Colonic mucosa (tissue), 4 donors: ENCODE data around the gene CACNB4. TPM values are rescaled to one million over a fixed set of nuclear protein-coding genes. Genes with fewer than 3 reads are reported as not detected.
"Not testable (repeated sequence)": the region's sequence is repeated elsewhere in the genome, so short reads cannot be mapped to it uniquely, and the experiment has no call there.

Source experiments
- DNase-seq: peaks from one replicate; pipeline ENCODE4 v3.0.0-alpha.2; 2020
- H3K27ac ChIP-seq: fragments of 200-600 bp; one replicate; pipeline ENCODE4 v1.8.0; 2021
- H3K27me3 ChIP-seq: fragments of 200-600 bp; one replicate; pipeline ENCODE4 v1.8.0; 2021
- H3K36me3 ChIP-seq: fragments of 200-600 bp; one replicate; pipeline ENCODE4 v1.8.0; 2021
- H3K4me1 ChIP-seq: fragments of 200-600 bp; one replicate; pipeline ENCODE4 v1.8.0; 2021; ENCODE audit warnings: mild to moderate bottlenecking
- H3K4me3 ChIP-seq: fragments of 200-600 bp; one replicate; pipeline ENCODE4 v1.8.0; 2021
- H3K9ac ChIP-seq, 2 donors: one replicate each; pipeline ENCODE4 v1.7.0; 2013; ENCODE audit warnings: control low read depth in 2 of 2, low read depth in 2 of 2, low read length in 2 of 2
- H3K9me3 ChIP-seq: fragments of 200-600 bp; one replicate; pipeline ENCODE4 v1.8.0; 2021
- intact Hi-C: fragments of 100-400 bp; cut with DNase I; formaldehyde crosslinking; loops from one replicate; pipeline ENCODE4 v1.14.1; 2022
- total RNA-seq, 2 donors: library from RNA; stranded (reverse); fragmentation: NEBNext Ultra II Directional in 1 of 2; extraction: Animal tissue kit (Norgen Biotek cat#: 25700) in 1 of 2; gene quantifications; one replicate each; pipeline ENCODE4 v1.2.1, GENCODE V29; 2021
- TF ChIP-seq, protein P1 (sequence below): fragments of 200-600 bp; IDR thresholded peaks from one replicate; pipeline ENCODE4 v1.8.0; 2022; ENCODE audit warnings: antibody characterized with exemption, mild to moderate bottlenecking
- donor health status: healthy.
- donor health status: DM: no; HTN: no; CAD: no.
- donor health status: DM: no; HTN: no; CAD: no.

Gene CACNB4
- total RNA-seq, 2 donors from 2014 or later = 0.44 to 1.0 TPM

- Histone ChIP-seq H3K36me3 (no peaks in the 10 kb centered on the region), H3K27me3 (no peaks in the 10 kb centered on the region), H3K9me3 (no peaks in the 10 kb centered on the region), H3K27ac (no peak overlapping the region), H3K9ac (no peak overlapping the region), H3K4me3 (no peak overlapping the region), H3K4me1 (no peaks in the 10 kb centered on the region)
- TF ChIP-seq, protein P1, sequence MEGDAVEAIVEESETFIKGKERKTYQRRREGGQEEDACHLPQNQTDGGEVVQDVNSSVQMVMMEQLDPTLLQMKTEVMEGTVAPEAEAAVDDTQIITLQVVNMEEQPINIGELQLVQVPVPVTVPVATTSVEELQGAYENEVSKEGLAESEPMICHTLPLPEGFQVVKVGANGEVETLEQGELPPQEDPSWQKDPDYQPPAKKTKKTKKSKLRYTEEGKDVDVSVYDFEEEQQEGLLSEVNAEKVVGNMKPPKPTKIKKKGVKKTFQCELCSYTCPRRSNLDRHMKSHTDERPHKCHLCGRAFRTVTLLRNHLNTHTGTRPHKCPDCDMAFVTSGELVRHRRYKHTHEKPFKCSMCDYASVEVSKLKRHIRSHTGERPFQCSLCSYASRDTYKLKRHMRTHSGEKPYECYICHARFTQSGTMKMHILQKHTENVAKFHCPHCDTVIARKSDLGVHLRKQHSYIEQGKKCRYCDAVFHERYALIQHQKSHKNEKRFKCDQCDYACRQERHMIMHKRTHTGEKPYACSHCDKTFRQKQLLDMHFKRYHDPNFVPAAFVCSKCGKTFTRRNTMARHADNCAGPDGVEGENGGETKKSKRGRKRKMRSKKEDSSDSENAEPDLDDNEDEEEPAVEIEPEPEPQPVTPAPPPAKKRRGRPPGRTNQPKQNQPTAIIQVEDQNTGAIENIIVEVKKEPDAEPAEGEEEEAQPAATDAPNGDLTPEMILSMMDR = no peak
- no peak for DNase-seq
- intact Hi-C loops = no loop called here
Observed at GRCh38 chr2:151802315-151802714, 296.5 kb downstream of the CACNB4 start.

GRCh38 chr2:151799886-151800292, 299.0 kb downstream of the CACNB4 start:
- no peak for DNase-seq
- H3K36me3 ChIP-seq = no peaks in the 10 kb centered on the region
- no peaks in the 10 kb centered on the region for H3K9me3 ChIP-seq
- intact Hi-C loops = no loop called here
- H3K27ac ChIP-seq = no peak overlapping the region
- H3K27me3 ChIP-seq = no peaks in the 10 kb centered on the region
- H3K9ac ChIP-seq = no peak overlapping the region
- H3K4me3 ChIP-seq = no peak overlapping the region
- TF ChIP-seq, protein P1 = no peak
- H3K4me1 ChIP-seq = no peaks in the 10 kb centered on the region

DNA sequence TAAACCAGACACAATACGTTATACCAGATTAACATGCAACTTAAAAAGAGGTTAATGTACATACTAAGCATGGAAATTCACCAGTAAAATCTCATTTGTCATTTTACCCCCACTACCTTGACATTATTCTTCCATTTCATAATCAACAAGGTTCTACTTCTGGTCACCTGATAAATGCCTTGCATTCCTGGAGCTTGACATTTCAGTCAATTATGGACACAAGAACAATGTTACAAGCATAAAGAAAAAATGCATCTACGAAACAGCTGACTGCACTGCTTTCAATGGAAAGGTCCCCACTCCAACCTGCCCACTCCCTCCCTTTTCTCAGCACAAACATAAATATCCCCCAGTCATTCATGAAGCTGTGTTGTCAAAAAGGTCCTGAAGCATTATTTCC, 302.1 kb downstream of the CACNB4 start:
- no peak overlapping the region for H3K9ac ChIP-seq
- intact Hi-C loops = no loop called here
- H3K9me3 ChIP-seq = no peaks in the 10 kb centered on the region
- H3K27ac ChIP-seq = no peak overlapping the region
- H3K27me3 ChIP-seq = no peaks in the 10 kb centered on the region
- H3K4me3 ChIP-seq = no peak overlapping the region
- H3K36me3 ChIP-seq = no peaks in the 10 kb centered on the region
- no peak for DNase-seq
- no peaks in the 10 kb centered on the region for H3K4me1 ChIP-seq
- TF ChIP-seq, protein P1 = no peak

GRCh38 chr2:151795646-151796240, 303.1 kb downstream of the CACNB4 start:
- TF ChIP-seq, protein P1 = no peak
- Histone ChIP-seq H3K36me3 (no peaks in the 10 kb centered on the region), H3K4me3 (no peak overlapping the region), H3K9me3 (no peaks in the 10 kb centered on the region), H3K9ac (no peak overlapping the region), H3K4me1 (no peaks in the 10 kb centered on the region), H3K27me3 (no peaks in the 10 kb centered on the region), H3K27ac (no peak overlapping the region)
- intact Hi-C loops = no loop called here
- DNase-seq = no peak

DNA sequence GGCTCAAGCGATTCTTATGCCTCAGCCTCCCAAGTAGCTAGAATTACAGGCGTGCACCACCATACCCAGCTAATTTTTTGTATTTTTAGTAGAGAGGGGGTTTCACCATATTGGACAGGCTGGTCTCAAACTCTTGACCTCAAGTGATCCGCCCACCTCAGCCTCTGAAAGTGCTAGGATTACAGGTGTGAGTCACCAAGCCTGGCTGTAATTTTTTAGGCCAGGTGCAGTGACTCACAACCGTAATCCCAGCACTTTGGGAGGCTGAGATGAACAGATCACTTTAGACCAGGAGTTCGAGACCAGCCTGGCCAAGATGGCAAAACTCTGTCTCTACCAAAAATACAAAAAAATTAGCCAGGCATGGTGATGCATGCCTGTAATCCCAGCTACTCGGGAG, 304.4 kb downstream of the CACNB4 start:
- H3K36me3 ChIP-seq, H3K27ac ChIP-seq, H3K4me3 ChIP-seq, H3K9me3 ChIP-seq, H3K4me1 ChIP-seq, intact Hi-C loops, H3K27me3 ChIP-seq, DNase-seq, H3K9ac ChIP-seq: not testable (repeated sequence)

- H3K36me3 ChIP-seq = no peaks in the 10 kb centered on the region
- no peak overlapping the region for H3K4me3 ChIP-seq
- H3K9me3 ChIP-seq = no peaks in the 10 kb centered on the region
- H3K27me3 ChIP-seq = no peaks in the 10 kb centered on the region
- no peak overlapping the region for H3K27ac ChIP-seq
- intact Hi-C loops = no loop called here
- TF ChIP-seq, protein P1 = no peak
- no peak overlapping the region for H3K9ac ChIP-seq
- DNase-seq = no peak
- no peaks in the 10 kb centered on the region for H3K4me1 ChIP-seq
Observed at GRCh38 chr2:151793123-151793522, 305.7 kb downstream of the CACNB4 start.
